H9 (cell line): ENCODE results near the gene ANKS1B. TPM values are rescaled to one million over a fixed set of nuclear protein-coding genes. Genes with fewer than 3 reads are reported as not detected.

Source experiments
- DNase-seq: peaks from one replicate; pipeline ENCODE4 v3.0.0-alpha.2; 2017
- H2AFZ ChIP-seq: one replicate; pipeline ENCODE4 v1.6.1; 2013; ENCODE audit warnings: mild to moderate bottlenecking, low read length, control low read depth, moderate library complexity
- H2AK5ac ChIP-seq: 2 replicates; pipeline ENCODE4 v1.6.1; 2013; ENCODE audit warnings: low read length, control low read depth, mixed read lengths; ENCODE audit not compliant: insufficient read length
- H2BK120ac ChIP-seq: one replicate; pipeline ENCODE4 v1.6.1; 2013; ENCODE audit warnings: low read depth, mild to moderate bottlenecking, low read length, control low read depth, inconsistent platforms; ENCODE audit not compliant: poor library complexity, severe bottlenecking
- H2BK12ac ChIP-seq: 2 replicates; pipeline ENCODE4 v1.6.1; 2013; ENCODE audit warnings: low read length, control low read depth, mixed read lengths, low read depth; ENCODE audit not compliant: insufficient read length
- H2BK15ac ChIP-seq: 2 replicates; pipeline ENCODE4 v1.6.1; 2013; ENCODE audit warnings: low read depth, low read length, control low read depth
- H2BK20ac ChIP-seq: one replicate; pipeline ENCODE4 v1.6.1; 2013; ENCODE audit warnings: low read depth, mild to moderate bottlenecking, low read length, control low read depth, inconsistent platforms; ENCODE audit not compliant: poor library complexity, severe bottlenecking
- H2BK5ac ChIP-seq: 2 replicates; pipeline ENCODE4 v1.6.1; 2013; ENCODE audit warnings: low read length, control low read depth, mixed read lengths; ENCODE audit not compliant: insufficient read length
- H3K14ac ChIP-seq: 2 replicates; pipeline ENCODE4 v1.6.1; 2013; ENCODE audit warnings: low read length, control low read depth; ENCODE audit not compliant: insufficient read depth
- H3K18ac ChIP-seq: 2 replicates; pipeline ENCODE4 v1.6.1; 2013; ENCODE audit warnings: low read depth, mild to moderate bottlenecking, mixed read lengths, low read length, control low read depth; ENCODE audit not compliant: insufficient read length
- H3K23ac ChIP-seq: 2 replicates; pipeline ENCODE4 v1.6.1; 2013; ENCODE audit warnings: low read length, control low read depth, mixed read lengths, low read depth; ENCODE audit not compliant: insufficient read length
- H3K23me2 ChIP-seq: 2 replicates; pipeline ENCODE4 v1.6.1; 2013; ENCODE audit warnings: low read depth, mild to moderate bottlenecking, mixed read lengths, low read length, control low read depth; ENCODE audit not compliant: insufficient read length, poor library complexity, severe bottlenecking
- H3K27ac ChIP-seq: 2 replicates; pipeline ENCODE4 v1.5.1; 2013; ENCODE audit warnings: low read length, control low read depth, mixed read lengths, low read depth; ENCODE audit not compliant: insufficient read length
- H3K27me3 ChIP-seq: 2 replicates; pipeline ENCODE4 v1.6.1; 2013; ENCODE audit warnings: low read length, control low read depth, inconsistent platforms; ENCODE audit not compliant: insufficient read depth
- H3K4ac ChIP-seq: 2 replicates; pipeline ENCODE4 v1.6.1; 2013; ENCODE audit warnings: low read depth, mild to moderate bottlenecking, control low read depth, inconsistent platforms, low read length, moderate library complexity
- H3K4me1 ChIP-seq: 2 replicates; pipeline ENCODE4 v1.6.1; 2013; ENCODE audit warnings: low read length, control low read depth, inconsistent platforms; ENCODE audit not compliant: insufficient read depth
- H3K4me2 ChIP-seq: 2 replicates; pipeline ENCODE4 v1.6.1; 2013; ENCODE audit warnings: low read length, control low read depth, mixed read lengths; ENCODE audit not compliant: insufficient read length, insufficient read depth
- H3K56ac ChIP-seq: 2 replicates; pipeline ENCODE4 v1.6.1; 2013; ENCODE audit warnings: low read depth, mild to moderate bottlenecking, mixed read lengths, low read length, control low read depth; ENCODE audit not compliant: insufficient read length
- H3K79me1 ChIP-seq: 2 replicates; pipeline ENCODE4 v1.6.1; 2013; ENCODE audit warnings: low read depth, mild to moderate bottlenecking, moderate library complexity, low read length, control low read depth, inconsistent platforms; ENCODE audit not compliant: insufficient read depth, poor library complexity, severe bottlenecking
- H3K79me2 ChIP-seq: 2 replicates; pipeline ENCODE4 v1.6.1; 2013; ENCODE audit warnings: low read length, control low read depth, inconsistent platforms; ENCODE audit not compliant: insufficient read depth
- H3K9ac ChIP-seq: 2 replicates; pipeline ENCODE4 v1.6.1; 2013; ENCODE audit warnings: low read length, control low read depth, mixed read lengths; ENCODE audit not compliant: insufficient read length; ENCODE audit errors: extremely low read depth
- H3K9me3 ChIP-seq: one replicate; pipeline ENCODE4 v1.6.1; 2013; ENCODE audit warnings: low read depth, low read length, inconsistent platforms; ENCODE audit not compliant: control insufficient read depth
- H3T11ph ChIP-seq: one replicate; pipeline ENCODE4 v1.6.1; 2013; ENCODE audit warnings: mild to moderate bottlenecking, low read length, control low read depth, inconsistent platforms
- H4K20me1 ChIP-seq: one replicate; pipeline ENCODE4 v1.6.1; 2013; ENCODE audit not compliant: control insufficient read depth, insufficient read length, insufficient read depth
- H4K5ac ChIP-seq: 2 replicates; pipeline ENCODE4 v1.6.1; 2013; ENCODE audit warnings: low read depth, mild to moderate bottlenecking, mixed read lengths, low read length, control low read depth; ENCODE audit not compliant: insufficient read length
- H4K8ac ChIP-seq: replicated peaks from 2 replicates; pipeline ENCODE4 v1.6.1; 2013; ENCODE audit warnings: low read length, control low read depth, mixed read lengths, low read depth; ENCODE audit not compliant: insufficient read length
- H4K91ac ChIP-seq: 2 replicates; pipeline ENCODE4 v1.6.1; 2013; ENCODE audit warnings: low read depth, mild to moderate bottlenecking, moderate library complexity, mixed read lengths, low read length, control low read depth; ENCODE audit not compliant: insufficient read length
- H3K27ac Mint-ChIP-seq, 3 experiments: 2 replicates in 2 of 3; 3 replicates in 1 of 3; pipeline ENCODE4 v1.8.0; 2020 to 2021; ENCODE audit warnings: mixed read lengths in 3 of 3, mild to moderate bottlenecking in 1 of 3, moderate library complexity in 1 of 3
- H3K27me3 Mint-ChIP-seq: 2 replicates; pipeline ENCODE4 v1.8.0; 2021; ENCODE audit warnings: low read depth, mild to moderate bottlenecking, moderate library complexity, mixed read lengths
- H3K36me3 Mint-ChIP-seq, 3 experiments: 2 replicates in 2 of 3; 3 replicates in 1 of 3; pipeline ENCODE4 v1.8.0; 2020 to 2021; ENCODE audit warnings: low read depth in 3 of 3, mixed read lengths in 3 of 3; ENCODE audit not compliant: insufficient read depth in 1 of 3
- H3K4me1 Mint-ChIP-seq, 2 experiments: 2 replicates each; pipeline ENCODE4 v1.8.0; 2020; ENCODE audit warnings: mixed read lengths in 2 of 2
- H3K4me3 Mint-ChIP-seq, 2 experiments: 2 replicates in 1 of 2; 3 replicates in 1 of 2; pipeline ENCODE4 v1.8.0; 2020 to 2021; ENCODE audit warnings: mild to moderate bottlenecking in 2 of 2, mixed read lengths in 2 of 2, moderate library complexity in 1 of 2
- H3K9me3 Mint-ChIP-seq, 2 experiments: 2 replicates in 1 of 2; 3 replicates in 1 of 2; pipeline ENCODE4 v1.8.0; 2020; ENCODE audit warnings: mild to moderate bottlenecking in 2 of 2, mixed read lengths in 2 of 2, moderate library complexity in 1 of 2
- WGBS: extraction: QIAGEN DNeasy Blood & Tissue Kit; methylation state at CpG from one replicate; pipeline ENCODE4 v1.1.7; 2013; ENCODE audit warnings: missing lambda C conversion rate, low lambda C conversion rate, mixed read lengths; ENCODE audit not compliant: insufficient read length; ENCODE audit errors: extremely low coverage; 5-methylcytosine and 5-hydroxymethylcytosine counted together
- total RNA-seq: library from RNA; stranded (reverse); gene quantifications from 2 replicates; pipeline ENCODE4 v1.2.1, GENCODE V29; 2021
- TF ChIP-seq, protein P1 (sequence below): fragments of 200-600 bp; sonication (generic); conservative IDR thresholded peaks from 3 replicates; pipeline ENCODE4 v1.8.0; 2021; ENCODE audit warnings: antibody characterized with exemption, mild to moderate bottlenecking

Gene ANKS1B
- total RNA-seq, 1 experiment from 2014 or later, result 4.1 TPM

- no peak overlapping the region for H4K5ac ChIP-seq
- no peak overlapping the region for H2BK120ac ChIP-seq
- H3K18ac ChIP-seq, result no peak overlapping the region
- H3K4me1 Mint-ChIP-seq, result peaks cover 6 to 7% of the 10 kb centered on the region in 2 experiments
- no peak overlapping the region for H2BK12ac ChIP-seq
- H3K4me1 ChIP-seq, result 0 out of 2 replicates have a peak, but pooled peaks cover 2% of the 10 kb centered on the region
- H3K27me3 Mint-ChIP-seq, result no peaks in the 10 kb centered on the region
- no peak overlapping the region for H3K4ac ChIP-seq
- H2BK5ac ChIP-seq, result no peak overlapping the region
- H3K23ac ChIP-seq, result no peak overlapping the region
- no peak overlapping the region for H4K91ac ChIP-seq
- H3K79me1 ChIP-seq, result no peaks in the 10 kb centered on the region
- no peak overlapping the region for H3K27ac ChIP-seq
- no peak overlapping the region for H2AFZ ChIP-seq
- no peaks in the 10 kb centered on the region for H3K27me3 ChIP-seq
- no peak overlapping the region for H3K27ac Mint-ChIP-seq
- no peak overlapping the region for H3K56ac ChIP-seq
- no peak overlapping the region for H3T11ph ChIP-seq
- H3K9me3 Mint-ChIP-seq, result no peaks in the 10 kb centered on the region
- no peak overlapping the region for H2AK5ac ChIP-seq
- no peaks in the 10 kb centered on the region for H4K20me1 ChIP-seq
- H3K79me2 ChIP-seq, result no peaks in the 10 kb centered on the region
- no peak overlapping the region for H3K4me2 ChIP-seq
- H4K8ac ChIP-seq, result no peak overlapping the region
- no peak overlapping the region for H2BK20ac ChIP-seq
- H3K14ac ChIP-seq, result no peak overlapping the region
- no peak overlapping the region for H3K9ac ChIP-seq
- H3K4me3 Mint-ChIP-seq, result no peak overlapping the region
- no peaks in the 10 kb centered on the region for H3K36me3 Mint-ChIP-seq
- no peak overlapping the region for H2BK15ac ChIP-seq
- no peak for DNase-seq
- TF ChIP-seq, protein P1, sequence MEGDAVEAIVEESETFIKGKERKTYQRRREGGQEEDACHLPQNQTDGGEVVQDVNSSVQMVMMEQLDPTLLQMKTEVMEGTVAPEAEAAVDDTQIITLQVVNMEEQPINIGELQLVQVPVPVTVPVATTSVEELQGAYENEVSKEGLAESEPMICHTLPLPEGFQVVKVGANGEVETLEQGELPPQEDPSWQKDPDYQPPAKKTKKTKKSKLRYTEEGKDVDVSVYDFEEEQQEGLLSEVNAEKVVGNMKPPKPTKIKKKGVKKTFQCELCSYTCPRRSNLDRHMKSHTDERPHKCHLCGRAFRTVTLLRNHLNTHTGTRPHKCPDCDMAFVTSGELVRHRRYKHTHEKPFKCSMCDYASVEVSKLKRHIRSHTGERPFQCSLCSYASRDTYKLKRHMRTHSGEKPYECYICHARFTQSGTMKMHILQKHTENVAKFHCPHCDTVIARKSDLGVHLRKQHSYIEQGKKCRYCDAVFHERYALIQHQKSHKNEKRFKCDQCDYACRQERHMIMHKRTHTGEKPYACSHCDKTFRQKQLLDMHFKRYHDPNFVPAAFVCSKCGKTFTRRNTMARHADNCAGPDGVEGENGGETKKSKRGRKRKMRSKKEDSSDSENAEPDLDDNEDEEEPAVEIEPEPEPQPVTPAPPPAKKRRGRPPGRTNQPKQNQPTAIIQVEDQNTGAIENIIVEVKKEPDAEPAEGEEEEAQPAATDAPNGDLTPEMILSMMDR, result no peak
- H3K9me3 ChIP-seq, result no peaks in the 10 kb centered on the region
- no peaks in the 10 kb centered on the region for H3K23me2 ChIP-seq
- no CpG with 5 or more reads among the region's 1 CpG for WGBS
Observed at GRCh38 chr12:99388671-99389195, 596.0 kb downstream of the ANKS1B start.
